NCI-H2227 (cell line): ENCODE measurements around the gene ZMAT5.

ENCODE experiments used
- DNase-seq: peaks from one replicate; lab custom pipeline; 2025; ENCODE audit not compliant: unreplicated experiment; lab: John Stamatoyannopoulos, UW

Gene ZMAT5

GRCh38 chr22:29787371-29787980 lies 20.7 kb upstream of the ZMAT5 start:
- DNase-seq = peak; percentile 63

GRCh38 chr22:29786031-29786430 lies 19.2 kb upstream of the ZMAT5 start:
- no peak for DNase-seq

- DNase-seq = no peak
Measured at GRCh38 chr22:29784451-29785361, 17.9 kb upstream of the ZMAT5 start.

- no peak for DNase-seq
Measured at GRCh38 chr22:29782061-29782845, 15.4 kb upstream of the ZMAT5 start.

GRCh38 chr22:29780748-29781676 lies 14.2 kb upstream of the ZMAT5 start:
- no peak for DNase-seq

- no peak for DNase-seq
Measured at GRCh38 chr22:29780220-29780619, 13.4 kb upstream of the ZMAT5 start.

GRCh38 chr22:29773233-29773632 lies 6.4 kb upstream of the ZMAT5 start:
- DNase-seq = no peak

- no peak for DNase-seq
Measured at GRCh38 chr22:29772170-29772641, 5.4 kb upstream of the ZMAT5 start.

- DNase-seq = no peak
Measured at GRCh38 chr22:29769723-29770321, 3.0 kb upstream of the ZMAT5 start.

GRCh38 chr22:29768052-29768693 lies 1.4 kb upstream of the ZMAT5 start:
- no peak for DNase-seq

- peak; percentile 89 for DNase-seq
Measured at GRCh38 chr22:29767171-29768051, 604 bp upstream of the ZMAT5 start, which contains the start of gene UQCR10. Gene UQCR10, plus strand, starts transcription at chr22:29767369. Its CDS starts 30 bp downstream, at chr22:29767399.

GRCh38 chr22:29765905-29766631 lies 739 bp downstream of the ZMAT5 start:
- DNase-seq = no peak

GRCh38 chr22:29762263-29762662 lies 4.5 kb downstream of the ZMAT5 start:
- DNase-seq = peak; percentile 77

- DNase-seq = no peak
Measured at GRCh38 chr22:29758959-29759358, 7.8 kb downstream of the ZMAT5 start.

- no peak for DNase-seq
Measured at GRCh38 chr22:29758068-29758622, 8.7 kb downstream of the ZMAT5 start.

GRCh38 chr22:29757096-29757495 lies 9.7 kb downstream of the ZMAT5 start:
- no peak for DNase-seq

GRCh38 chr22:29756341-29756740 lies 10.5 kb downstream of the ZMAT5 start:
- no peak for DNase-seq
